Keratinocyte (primary cell): ENCODE results near the gene ZNF174.
A peak's percentile ranks its signal among the peaks of the same experiment; 100 is the strongest.

Experiments used
- EZH2 ChIP-seq: IDR thresholded peaks from one replicate; pipeline ENCODE4 v1.6.1; 2012; ENCODE audit warnings: inconsistent platforms, mild to moderate bottlenecking, low read length, moderate library complexity
- TF ChIP-seq, protein P1 (sequence below), 3 experiments: IDR thresholded peaks in 1 of 3; conservative IDR thresholded peaks in 1 of 3; optimal IDR thresholded peaks in 1 of 3; 2 replicates in 2 of 3; 3 replicates in 1 of 3; pipeline versions ENCODE3 to v1.5.1; 2011; ENCODE audit warnings: low read length in 3 of 3, mild to moderate bottlenecking in 3 of 3, moderate library complexity in 2 of 3, control low read depth in 1 of 3, inconsistent platforms in 1 of 3; ENCODE audit not compliant: insufficient read depth in 2 of 3; ENCODE audit errors: extremely low read depth in 1 of 3

DNA sequence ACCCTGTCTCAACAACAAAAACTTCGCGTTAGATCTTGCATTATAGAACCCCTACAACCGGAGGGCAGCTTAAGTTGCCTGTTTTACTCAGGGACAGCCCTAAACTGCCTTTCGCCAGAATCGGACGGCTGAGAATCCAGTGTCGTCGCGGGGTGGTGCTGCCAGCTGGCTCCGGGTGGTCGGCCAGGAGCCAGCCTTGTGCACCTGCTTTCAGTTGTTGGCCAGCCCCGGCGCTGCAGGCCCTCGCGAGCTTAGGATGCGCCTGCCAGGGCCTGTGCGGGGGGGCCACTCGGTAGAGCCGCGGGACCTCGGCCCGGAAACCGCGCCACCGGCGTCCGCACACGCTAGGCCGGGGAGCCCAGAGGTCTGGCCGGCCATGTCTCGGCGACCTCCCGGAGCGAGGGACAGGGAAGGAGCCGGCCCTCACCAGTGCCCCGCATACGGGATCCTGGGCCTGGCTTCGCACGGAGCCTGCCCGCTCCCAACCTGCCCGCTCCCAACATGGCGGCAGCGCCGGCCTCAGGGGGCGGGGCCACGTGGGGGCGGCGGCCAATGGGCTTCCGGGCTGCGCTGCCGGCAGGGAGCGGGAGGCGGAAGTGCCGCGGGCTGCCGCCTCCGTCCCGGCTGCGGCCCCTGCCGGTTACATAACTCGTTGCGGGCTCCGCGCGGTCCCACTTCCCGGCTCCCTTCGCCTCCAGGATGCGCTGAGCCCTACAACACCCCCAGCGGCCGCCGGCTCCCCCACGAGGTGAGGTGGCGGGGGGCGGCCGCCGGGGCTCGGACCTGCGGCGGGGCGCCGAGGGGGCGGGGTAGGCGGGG is 56.6 kb downstream of the ZNF174 start:
- TF ChIP-seq, protein P1, sequence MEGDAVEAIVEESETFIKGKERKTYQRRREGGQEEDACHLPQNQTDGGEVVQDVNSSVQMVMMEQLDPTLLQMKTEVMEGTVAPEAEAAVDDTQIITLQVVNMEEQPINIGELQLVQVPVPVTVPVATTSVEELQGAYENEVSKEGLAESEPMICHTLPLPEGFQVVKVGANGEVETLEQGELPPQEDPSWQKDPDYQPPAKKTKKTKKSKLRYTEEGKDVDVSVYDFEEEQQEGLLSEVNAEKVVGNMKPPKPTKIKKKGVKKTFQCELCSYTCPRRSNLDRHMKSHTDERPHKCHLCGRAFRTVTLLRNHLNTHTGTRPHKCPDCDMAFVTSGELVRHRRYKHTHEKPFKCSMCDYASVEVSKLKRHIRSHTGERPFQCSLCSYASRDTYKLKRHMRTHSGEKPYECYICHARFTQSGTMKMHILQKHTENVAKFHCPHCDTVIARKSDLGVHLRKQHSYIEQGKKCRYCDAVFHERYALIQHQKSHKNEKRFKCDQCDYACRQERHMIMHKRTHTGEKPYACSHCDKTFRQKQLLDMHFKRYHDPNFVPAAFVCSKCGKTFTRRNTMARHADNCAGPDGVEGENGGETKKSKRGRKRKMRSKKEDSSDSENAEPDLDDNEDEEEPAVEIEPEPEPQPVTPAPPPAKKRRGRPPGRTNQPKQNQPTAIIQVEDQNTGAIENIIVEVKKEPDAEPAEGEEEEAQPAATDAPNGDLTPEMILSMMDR (optimal IDR thresholded peaks at IDR 0.05 in 1 of 3, IDR thresholded peaks at IDR 0.05 in 1 of 3, conservative IDR thresholded peaks at IDR 0.05 in 1 of 3; ENCODE audit: extremely low read depth in 1 of 3, insufficient read depth in 2 of 3, low read length in 3 of 3), result peak in 2 of 3 experiments; percentile 55 to 58
- no peak for TF ChIP-seq EZH2
